ENCODE measurements around the gene CAMK2D. TPM values are rescaled to one million over a fixed set of nuclear protein-coding genes. Genes with fewer than 3 reads are reported as not detected.
A peak's percentile ranks its signal among the peaks of the same experiment; 100 is the strongest.

CAMK2D gene
- total and polyA plus RNA-seq, 8 donors: 8.8 to 155 (median 64.5) TPM

DNA sequence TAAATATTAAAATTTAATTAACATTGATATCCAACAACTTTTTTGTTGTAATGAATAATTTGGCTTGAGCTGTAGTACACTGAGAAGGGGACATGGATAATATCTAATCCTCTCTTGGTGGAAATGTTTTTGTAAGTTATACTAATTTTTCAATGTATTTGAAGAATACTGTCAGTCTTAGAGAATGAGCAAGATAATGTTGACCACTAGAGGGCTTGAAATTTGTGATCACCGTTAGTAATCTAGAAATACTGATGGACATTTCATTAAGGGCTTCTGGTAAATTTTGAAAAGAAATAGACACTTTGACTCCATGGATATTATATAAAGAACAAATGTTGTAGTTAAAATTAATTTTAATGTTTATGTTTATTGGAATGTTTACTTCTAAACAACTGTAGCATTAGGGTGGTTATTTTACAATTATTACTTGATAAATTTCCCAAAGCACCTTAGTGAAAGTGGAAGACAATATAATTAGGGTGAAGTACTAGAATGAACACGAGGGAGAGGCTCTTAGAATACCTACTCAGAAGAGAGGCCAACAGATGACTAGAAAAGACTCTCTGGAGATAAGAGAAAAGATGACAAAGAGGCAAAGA, 20.0 kb upstream of the CAMK2D start:
- Histone ChIP-seq H3K9me3 (no peaks in the 10 kb centered on the region), H3K4me3 (no peak overlapping the region), H3K27me3 (no peaks in the 10 kb centered on the region), H3K36me3 (no peaks in the 10 kb centered on the region), H3K27ac (no peak overlapping the region), H3K4me1 (peaks cover 0 to 7% (median 3%) of the 10 kb centered on the region in 4 donors)
- intact Hi-C loops (cut with DNase I; ENCODE audit: low total_unique reads): no loop called here
- DNase-seq: peak in 1 of 2 donors; percentile 51
- no peak for TF ChIP-seq EP300 (IDR thresholded peaks at IDR 0.05)
- no peak for TF ChIP-seq POLR2A (IDR thresholded peaks at IDR 0.05)
- TF ChIP-seq, protein P1, sequence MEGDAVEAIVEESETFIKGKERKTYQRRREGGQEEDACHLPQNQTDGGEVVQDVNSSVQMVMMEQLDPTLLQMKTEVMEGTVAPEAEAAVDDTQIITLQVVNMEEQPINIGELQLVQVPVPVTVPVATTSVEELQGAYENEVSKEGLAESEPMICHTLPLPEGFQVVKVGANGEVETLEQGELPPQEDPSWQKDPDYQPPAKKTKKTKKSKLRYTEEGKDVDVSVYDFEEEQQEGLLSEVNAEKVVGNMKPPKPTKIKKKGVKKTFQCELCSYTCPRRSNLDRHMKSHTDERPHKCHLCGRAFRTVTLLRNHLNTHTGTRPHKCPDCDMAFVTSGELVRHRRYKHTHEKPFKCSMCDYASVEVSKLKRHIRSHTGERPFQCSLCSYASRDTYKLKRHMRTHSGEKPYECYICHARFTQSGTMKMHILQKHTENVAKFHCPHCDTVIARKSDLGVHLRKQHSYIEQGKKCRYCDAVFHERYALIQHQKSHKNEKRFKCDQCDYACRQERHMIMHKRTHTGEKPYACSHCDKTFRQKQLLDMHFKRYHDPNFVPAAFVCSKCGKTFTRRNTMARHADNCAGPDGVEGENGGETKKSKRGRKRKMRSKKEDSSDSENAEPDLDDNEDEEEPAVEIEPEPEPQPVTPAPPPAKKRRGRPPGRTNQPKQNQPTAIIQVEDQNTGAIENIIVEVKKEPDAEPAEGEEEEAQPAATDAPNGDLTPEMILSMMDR (IDR thresholded peaks at IDR 0.05): peak in 5 of 7 experiments; percentile 15 to 66 (median 41)
- 3 to 8% (median 5%) methylated on average over 2 of the region's 2 CpGs for WGBS, 5 donors

DNA sequence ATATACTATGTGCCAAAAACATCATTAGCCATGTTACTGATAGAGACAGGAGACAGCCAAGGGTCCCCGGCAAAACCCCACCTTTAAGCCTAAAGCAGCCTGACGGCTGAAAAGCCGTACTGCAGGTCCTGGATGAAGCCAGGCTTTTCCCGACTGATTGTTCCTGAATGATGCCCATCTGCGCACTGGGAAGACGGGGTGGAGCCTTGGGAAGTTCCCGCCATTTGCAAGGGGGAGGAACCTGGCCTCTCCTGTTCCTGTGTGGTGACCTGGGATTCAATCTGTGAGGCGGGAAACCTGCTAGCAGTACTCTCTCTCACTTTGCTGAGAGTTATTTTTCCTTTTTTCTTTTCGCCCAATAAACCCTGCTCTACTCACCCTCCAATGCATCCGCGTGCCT, 15.1 kb upstream of the CAMK2D start:
- 91 to 96% (median 94%) methylated on average over 11 of the region's 11 CpGs for WGBS, 5 donors
- no peak for TF ChIP-seq POLR2A (IDR thresholded peaks at IDR 0.05)
- TF ChIP-seq POLR2AphosphoS5 (IDR thresholded peaks at IDR 0.05): no peak
- TF ChIP-seq EP300 (IDR thresholded peaks at IDR 0.05): no peak
- TF ChIP-seq, protein P1 (IDR thresholded peaks at IDR 0.05): no peak
- H3K27me3 ChIP-seq: no peaks in the 10 kb centered on the region
- intact Hi-C loops (cut with DNase I; ENCODE audit: low total_unique reads): no loop called here
- no peak overlapping the region for H3K4me3 ChIP-seq
- DNase-seq: no peak
- H3K36me3 ChIP-seq: no peaks in the 10 kb centered on the region
- H3K4me1 ChIP-seq: no peaks in the 10 kb centered on the region
- no peaks in the 10 kb centered on the region for H3K9me3 ChIP-seq
- H3K27ac ChIP-seq: no peak overlapping the region

DNA sequence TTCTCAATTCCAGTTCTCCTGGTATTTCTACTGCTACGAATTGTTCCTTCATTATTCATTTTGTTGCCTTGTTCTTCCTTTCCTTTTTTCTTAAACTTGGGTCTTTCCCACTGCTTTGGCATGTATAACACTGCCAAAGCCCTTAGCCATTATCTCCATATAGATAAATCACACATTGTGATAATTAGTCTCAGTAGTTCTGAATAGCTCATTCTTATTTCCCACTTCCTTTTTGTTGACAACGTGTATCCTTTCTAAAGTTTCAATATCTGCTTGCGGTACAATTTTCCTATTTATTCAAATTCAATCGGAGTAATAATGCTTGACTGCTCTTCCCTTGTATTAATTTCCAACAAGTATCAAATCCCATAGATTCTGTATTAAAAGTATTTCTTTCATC, 14.5 kb upstream of the CAMK2D start:
- no peaks in the 10 kb centered on the region for H3K4me1 ChIP-seq
- H3K9me3 ChIP-seq: no peaks in the 10 kb centered on the region
- no peak for DNase-seq
- H3K27me3 ChIP-seq: no peaks in the 10 kb centered on the region
- H3K27ac ChIP-seq: no peak overlapping the region
- H3K36me3 ChIP-seq: no peaks in the 10 kb centered on the region
- WGBS, 5 donors: 58 to 73% (median 64%) methylated on average over 4 of the region's 4 CpGs
- no peak overlapping the region for H3K4me3 ChIP-seq
- no peak for TF ChIP-seq POLR2A (IDR thresholded peaks at IDR 0.05)
- TF ChIP-seq EP300 (IDR thresholded peaks at IDR 0.05): no peak
- TF ChIP-seq POLR2AphosphoS5 (IDR thresholded peaks at IDR 0.05): no peak
- TF ChIP-seq, protein P1 (IDR thresholded peaks at IDR 0.05): no peak
- intact Hi-C loops (cut with DNase I; ENCODE audit: low total_unique reads): no loop called here

DNA sequence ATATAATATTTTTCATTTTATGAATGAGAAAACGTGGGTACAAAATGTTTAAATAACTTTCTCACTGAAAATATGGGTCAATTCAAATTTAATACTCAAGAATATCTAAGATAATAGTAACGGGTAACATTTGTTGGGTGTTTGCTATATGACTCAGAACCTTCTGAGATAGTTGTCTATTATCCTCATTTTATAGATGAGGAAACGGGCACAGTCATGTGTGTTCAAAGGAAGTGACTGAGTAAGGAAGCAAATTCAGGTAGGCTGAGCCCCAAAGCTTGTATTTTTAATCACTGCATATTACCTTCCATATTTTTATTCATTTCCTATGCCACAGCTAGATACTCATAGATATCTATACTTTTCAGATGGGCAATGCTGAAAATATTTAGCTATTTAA, 12.2 kb upstream of the CAMK2D start:
- intact Hi-C loops (cut with DNase I; ENCODE audit: low total_unique reads): no loop called here
- H3K9me3 ChIP-seq: no peaks in the 10 kb centered on the region
- 70 to 79% (median 78%) methylated on average over 3 of the region's 3 CpGs for WGBS, 5 donors
- no peaks in the 10 kb centered on the region for H3K4me1 ChIP-seq
- H3K4me3 ChIP-seq: no peak overlapping the region
- no peaks in the 10 kb centered on the region for H3K27me3 ChIP-seq
- no peak for DNase-seq
- TF ChIP-seq EP300 (IDR thresholded peaks at IDR 0.05) (no peak), POLR2A (IDR thresholded peaks at IDR 0.05) (no peak), POLR2AphosphoS5 (IDR thresholded peaks at IDR 0.05) (no peak)
- TF ChIP-seq, protein P1 (IDR thresholded peaks at IDR 0.05): no peak
- no peaks in the 10 kb centered on the region for H3K36me3 ChIP-seq
- H3K27ac ChIP-seq: no peak overlapping the region

Measured in stomach (tissue), 9 donors.